ENCODE measurements around the gene ASGR1. TPM values are rescaled to one million over a fixed set of nuclear protein-coding genes. Genes with fewer than 3 reads are reported as not detected.

ASGR1 gene, protein sequence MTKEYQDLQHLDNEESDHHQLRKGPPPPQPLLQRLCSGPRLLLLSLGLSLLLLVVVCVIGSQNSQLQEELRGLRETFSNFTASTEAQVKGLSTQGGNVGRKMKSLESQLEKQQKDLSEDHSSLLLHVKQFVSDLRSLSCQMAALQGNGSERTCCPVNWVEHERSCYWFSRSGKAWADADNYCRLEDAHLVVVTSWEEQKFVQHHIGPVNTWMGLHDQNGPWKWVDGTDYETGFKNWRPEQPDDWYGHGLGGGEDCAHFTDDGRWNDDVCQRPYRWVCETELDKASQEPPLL
- total RNA-seq = 0.07 TPM in 1 of 2 replicates, not detected in the other

GRCh38 chr17:7179317-7180254, at the start of gene ASGR1:
Gene ASGR1 (minus strand): TSS chr17:7179370. CDS start chr17:7178563, 807 bp downstream.

DNA sequence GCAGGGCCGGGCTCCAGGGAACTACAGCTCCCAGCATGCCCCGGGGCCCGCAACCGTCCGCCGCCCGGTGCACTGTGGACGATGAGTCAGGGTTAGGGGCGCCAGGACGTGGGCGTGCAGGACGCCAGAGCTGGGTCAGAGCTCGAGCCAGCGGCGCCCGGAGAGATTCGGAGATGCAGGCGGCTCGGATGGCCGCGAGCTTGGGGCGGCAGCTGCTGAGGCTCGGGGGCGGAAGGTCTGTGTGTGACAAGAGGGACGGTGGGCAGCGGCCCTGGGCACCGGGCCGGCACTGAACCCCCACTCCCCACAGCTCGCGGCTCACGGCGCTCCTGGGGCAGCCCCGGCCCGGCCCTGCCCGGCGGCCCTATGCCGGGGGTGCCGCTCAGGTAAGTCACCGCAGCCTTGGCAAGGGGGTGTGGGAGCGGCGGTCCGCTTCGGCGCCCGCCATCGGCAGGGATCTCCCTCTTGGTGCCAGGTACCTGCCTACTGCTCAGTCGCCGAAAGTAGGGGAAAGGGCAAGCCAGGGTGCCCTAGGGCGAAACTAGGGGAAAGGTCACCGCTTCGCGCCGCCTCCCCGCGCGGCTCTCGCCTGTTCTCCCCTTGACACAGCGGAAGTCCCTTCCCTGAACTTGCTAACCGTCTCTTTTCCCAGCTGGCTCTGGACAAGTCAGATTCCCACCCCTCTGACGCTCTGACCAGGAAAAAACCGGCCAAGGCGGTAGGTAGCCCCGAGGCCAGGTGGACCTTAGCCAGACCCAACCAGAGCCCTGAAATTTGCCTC, 40.8 kb upstream of the ASGR1 start, which contains the start of the genes ACADVL and DLG4:
TSS of gene ACADVL (plus strand) at position 127 of the 781 bp plus-strand sequence. CDS start at position 174, 47 bp downstream.
TSS of gene DLG4 (minus strand) at position 25 of the 781 bp plus-strand sequence.

Other genes starting within 250 kb of the ASGR1 start
- gene ALOX12, start 183.3 kb downstream of the ASGR1 start, total RNA-seq = under 0.01 and 0.14 TPM in 2 replicates
- gene RNASEK, start 166.7 kb downstream of the ASGR1 start, total RNA-seq = 15.7 and 46.3 TPM in 2 replicates
- gene BCL6B, start 156.3 kb downstream of the ASGR1 start, total RNA-seq = not detected in 2 replicates
- gene SLC16A13, start 143.4 kb downstream of the ASGR1 start, total RNA-seq = 1.4 and 3.0 TPM in 2 replicates
- 0.07 TPM in 1 of 2 replicates, not detected in the other for gene SLC16A11, start 135.3 kb downstream of the ASGR1 start, total RNA-seq
- not detected in 2 replicates for gene CLEC10A, start 99.1 kb downstream of the ASGR1 start, total RNA-seq
- gene ASGR2, start 64.5 kb downstream of the ASGR1 start, total RNA-seq = not detected in 2 replicates
- 1.0 and 9.3 TPM in 2 replicates for gene DLG4, start 40.5 kb upstream of the ASGR1 start, total RNA-seq
- 172 and 221 TPM in 2 replicates for gene ACADVL, start 40.6 kb upstream of the ASGR1 start, total RNA-seq
- 62.4 and 66.6 TPM in 2 replicates for gene DVL2, start 55.1 kb upstream of the ASGR1 start, total RNA-seq
- gene PHF23, start 60.1 kb upstream of the ASGR1 start, total RNA-seq = 27.0 and 32.2 TPM in 2 replicates
- 57.8 and 81.4 TPM in 2 replicates for gene GABARAP, start 63.1 kb upstream of the ASGR1 start, total RNA-seq
- gene CTDNEP1, start 72.4 kb upstream of the ASGR1 start, total RNA-seq = 26.3 and 49.0 TPM in 2 replicates
- gene ELP5, start 72.8 kb upstream of the ASGR1 start, total RNA-seq = 11.0 and 16.7 TPM in 2 replicates
- 453 and 573 TPM in 2 replicates for gene CLDN7, start 83.1 kb upstream of the ASGR1 start, total RNA-seq
- under 0.01 and 0.14 TPM in 2 replicates for gene SLC2A4, start 102.3 kb upstream of the ASGR1 start, total RNA-seq
- gene YBX2, start 115.3 kb upstream of the ASGR1 start, total RNA-seq = 0.34 and 1.1 TPM in 2 replicates
- 435 and 611 TPM in 2 replicates for gene EIF5A, start 128.3 kb upstream of the ASGR1 start, total RNA-seq
- gene GPS2, start 136.0 kb upstream of the ASGR1 start, total RNA-seq = 29.4 and 30.4 TPM in 2 replicates
- gene NEURL4, start 150.0 kb upstream of the ASGR1 start, total RNA-seq = 15.7 and 22.5 TPM in 2 replicates
- 0.34 and 0.71 TPM in 2 replicates for gene ACAP1, start 157.2 kb upstream of the ASGR1 start, total RNA-seq
- 7.2 and 21.0 TPM in 2 replicates for gene KCTD11, start 172.8 kb upstream of the ASGR1 start, total RNA-seq
- gene TMEM95, start 175.8 kb upstream of the ASGR1 start, total RNA-seq = not detected in 2 replicates
- 5.8 and 10.6 TPM in 2 replicates for gene TNK1, start 201.7 kb upstream of the ASGR1 start, total RNA-seq
- gene PLSCR3, start 215.2 kb upstream of the ASGR1 start, total RNA-seq = 12.6 and 28.2 TPM in 2 replicates
- gene TMEM256, start 224.7 kb upstream of the ASGR1 start, total RNA-seq = 26.6 and 88.9 TPM in 2 replicates
- 1.4 and 6.1 TPM in 2 replicates for gene NLGN2, start 228.5 kb upstream of the ASGR1 start, total RNA-seq
- not detected in 2 replicates for gene SPEM1, start 241.0 kb upstream of the ASGR1 start, total RNA-seq
- gene SPEM2, start 246.2 kb upstream of the ASGR1 start, total RNA-seq = not detected in 2 replicates
- gene SPEM3, start 249.5 kb upstream of the ASGR1 start, total RNA-seq = not detected in 2 replicates